Body of pancreas (tissue), 4 donors: ENCODE data around the gene MRGPRD.

Experiments
- POLR2A ChIP-seq, 3 donors: fragments of 450-650 bp; IDR thresholded peaks; one replicate each; pipeline ENCODE4 v1.6.1; 2016; ENCODE audit warnings: antibody characterized with exemption in 3 of 3, mild to moderate bottlenecking in 2 of 3
- TF ChIP-seq, protein P1 (sequence below), 7 experiments: fragments of 450-650 bp in 4 of 7; fragments of 200-600 bp in 3 of 7; sonication (generic) in 3 of 7; IDR thresholded peaks; one replicate each; pipeline ENCODE4 v1.5.1; 2016 to 2019; ENCODE audit warnings: antibody characterized with exemption in 7 of 7

- TF ChIP-seq POLR2A (IDR thresholded peaks at IDR 0.05): no peak
- TF ChIP-seq, protein P1, sequence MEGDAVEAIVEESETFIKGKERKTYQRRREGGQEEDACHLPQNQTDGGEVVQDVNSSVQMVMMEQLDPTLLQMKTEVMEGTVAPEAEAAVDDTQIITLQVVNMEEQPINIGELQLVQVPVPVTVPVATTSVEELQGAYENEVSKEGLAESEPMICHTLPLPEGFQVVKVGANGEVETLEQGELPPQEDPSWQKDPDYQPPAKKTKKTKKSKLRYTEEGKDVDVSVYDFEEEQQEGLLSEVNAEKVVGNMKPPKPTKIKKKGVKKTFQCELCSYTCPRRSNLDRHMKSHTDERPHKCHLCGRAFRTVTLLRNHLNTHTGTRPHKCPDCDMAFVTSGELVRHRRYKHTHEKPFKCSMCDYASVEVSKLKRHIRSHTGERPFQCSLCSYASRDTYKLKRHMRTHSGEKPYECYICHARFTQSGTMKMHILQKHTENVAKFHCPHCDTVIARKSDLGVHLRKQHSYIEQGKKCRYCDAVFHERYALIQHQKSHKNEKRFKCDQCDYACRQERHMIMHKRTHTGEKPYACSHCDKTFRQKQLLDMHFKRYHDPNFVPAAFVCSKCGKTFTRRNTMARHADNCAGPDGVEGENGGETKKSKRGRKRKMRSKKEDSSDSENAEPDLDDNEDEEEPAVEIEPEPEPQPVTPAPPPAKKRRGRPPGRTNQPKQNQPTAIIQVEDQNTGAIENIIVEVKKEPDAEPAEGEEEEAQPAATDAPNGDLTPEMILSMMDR (IDR thresholded peaks at IDR 0.05): peak in 5 of 7 experiments; percentile 27 to 53 (median 48)
These were observed 20.1 kb upstream of the MRGPRD start for GRCh38 chr11:69000831-69001242.
